GM12878 (cell line): ENCODE results near the gene CEND1. TPM values are rescaled to one million over a fixed set of nuclear protein-coding genes. Genes with fewer than 3 reads are reported as not detected.

ENCODE experiments used
- ATAC-seq: fragments of 200-7000 bp; cut with Tn5 transposase; 3 replicates; pipeline ENCODE4 v1.9.1; 2020; ENCODE audit warnings: mild to moderate bottlenecking, moderate library complexity
- BruUV-seq: library from RNA; stranded (reverse); fragments of 400-500 nt; replicated peaks from 2 replicates; lab custom pipeline; 2021; lab: Mats Ljungman, UMichigan
- CTCF ChIA-PET: fragments of 300-600 bp; sonication (Branson Sonifier 250); formaldehyde crosslinking; extraction: SDS; loops from one replicate; lab custom pipeline; 2021; ENCODE audit warnings: inconsistent platforms; lab: Yijun Ruan, JAX
- POLR2A ChIA-PET: fragments of 350-600 bp; formaldehyde crosslinking; extraction: SDS; loops from one replicate; lab custom pipeline; 2021; ENCODE audit warnings: inconsistent platforms; lab: Charles Lee
- RAD21 ChIA-PET: fragments of 300-600 bp; sonication (Branson Sonifier 250); formaldehyde crosslinking; loops from one replicate; lab custom pipeline; 2023; ENCODE audit warnings: antibody characterized with exemption; ENCODE audit not compliant: unreplicated experiment; lab: Charles Lee
- SMC1A ChIA-PET: fragments of 300-600 bp; sonication (Branson Sonifier 250); formaldehyde crosslinking; loops from one replicate; lab custom pipeline; 2023; ENCODE audit not compliant: unreplicated experiment, uncharacterized antibody; lab: Charles Lee
- DNase-seq: peaks from one replicate; pipeline ENCODE4 v3.0.0-alpha.2; 2011; ENCODE audit warnings: low read depth, low spot score
- FAIRE-seq: peaks from 3 replicates; lab custom pipeline; 2011; peaks lifted over from hg19 to GRCh38; lab: Jason Lieb, UNC
- H2AFZ ChIP-seq: 2 replicates; pipeline ENCODE4 v1.6.0; 2011; ENCODE audit warnings: low read depth, low read length, control low read depth; ENCODE audit not compliant: control insufficient read depth
- H3K27ac ChIP-seq: 2 replicates; pipeline ENCODE4 v1.5.1; 2011; ENCODE audit warnings: control low read depth; ENCODE audit not compliant: control insufficient read depth, insufficient read depth
- H3K27me3 ChIP-seq, 2 experiments: replicated peaks in 1 of 2; 2 replicates each; pipeline versions ENCODE4 v1.6.0 to v1.6.1; 2011; ENCODE audit warnings: low read length in 1 of 2; ENCODE audit not compliant: control insufficient read depth in 2 of 2, insufficient read depth in 2 of 2
- H3K36me3 ChIP-seq, 2 experiments: 2 replicates each; pipeline ENCODE4 v1.5.1; 2011; ENCODE audit warnings: low read length in 1 of 2; ENCODE audit not compliant: control insufficient read depth in 2 of 2, insufficient read depth in 2 of 2
- H3K4me1 ChIP-seq: 2 replicates; pipeline ENCODE4 v1.6.1; 2011; ENCODE audit warnings: mild to moderate bottlenecking, low read length, moderate library complexity, mixed read lengths; ENCODE audit not compliant: control insufficient read depth, insufficient read depth
- H3K4me2 ChIP-seq: 2 replicates; pipeline ENCODE4 v1.6.0; 2011; ENCODE audit warnings: control low read depth; ENCODE audit not compliant: control insufficient read depth, insufficient read depth
- H3K4me3 ChIP-seq: fragments of 200-600 bp; sonication (generic); 2 replicates; pipeline ENCODE4 v1.5.1; 2016
- H3K79me2 ChIP-seq: 2 replicates; pipeline ENCODE4 v1.6.0; 2011; ENCODE audit warnings: low read length; ENCODE audit not compliant: control insufficient read depth, insufficient read depth
- H3K9ac ChIP-seq: 2 replicates; pipeline ENCODE4 v1.8.0; 2011; ENCODE audit warnings: low read length, control low read depth, mixed read lengths; ENCODE audit not compliant: control insufficient read depth, insufficient read depth
- H3K9me3 ChIP-seq: replicated peaks from 3 replicates; pipeline ENCODE4 v1.5.1; 2011; ENCODE audit warnings: mild to moderate bottlenecking, low read length; ENCODE audit not compliant: control insufficient read depth, insufficient read depth
- H4K20me1 ChIP-seq: 2 replicates; pipeline ENCODE4 v1.6.0; 2011; ENCODE audit not compliant: control insufficient read depth, insufficient read depth
- CREM ChIP-seq: IDR thresholded peaks from 2 replicates; pipeline ENCODE4 v1.6.1; 2014; ENCODE audit warnings: antibody characterized with exemption, low read depth
- MYC ChIP-seq: IDR thresholded peaks from 2 replicates; pipeline ENCODE4 v1.6.1; 2011; ENCODE audit warnings: mild to moderate bottlenecking, low read length, moderate library complexity, inconsistent platforms; ENCODE audit not compliant: insufficient read depth, insufficient replicate concordance, insufficient read length, severe bottlenecking
- POLR2A ChIP-seq: IDR thresholded peaks from 2 replicates; pipeline ENCODE4 v1.6.1; 2011; ENCODE audit warnings: low read depth, mild to moderate bottlenecking, low read length
- SP1 ChIP-seq: IDR thresholded peaks from one replicate; pipeline ENCODE4 v1.6.1; 2011; ENCODE audit warnings: low read depth, low read length
- WGBS: methylation state at CpG from one replicate; pipeline ENCODE4 v1.1.6; 2016; ENCODE audit warnings: low lambda C conversion rate; ENCODE audit not compliant: insufficient replicate concordance, insufficient coverage; ENCODE audit errors: missing lambda C conversion rate; 5-methylcytosine and 5-hydroxymethylcytosine counted together
- in situ Hi-C: fragments of 300-500 bp; cut with MboI; formaldehyde crosslinking; loops from 9 replicates; pipeline ENCODE4 v1.14.3; 2018; ENCODE audit warnings: mixed read lengths
- intact Hi-C: fragments of 100-400 bp; cut with micrococcal nuclease; formaldehyde crosslinking; loops from one replicate; pipeline ENCODE4 v1.14.2; 2022; ENCODE audit not compliant: unreplicated experiment
- polyA plus RNA-seq, 11 experiments: library from polyadenylated mRNA; depleted of rRNA in 4 of 11; unstranded in 6 of 11; stranded (reverse) in 5 of 11; fragments of >200 nt; fragmentation: Nextera tagmentation in 4 of 11; fragmentation: Illumina TruSeq in 1 of 11; extraction: Ambion mirVana in 4 of 11; extraction: Trizol in 1 of 11; gene quantifications; 1 replicate in 1 of 11; 2 replicates in 10 of 11; pipeline versions ENCODE4 v1.2.1 to v1.2.3, GENCODE V29; 2011 to 2016; ENCODE audit warnings: inconsistent platforms in 2 of 11, missing spikeins in 2 of 11, low read depth in 1 of 11
- total RNA-seq, 4 experiments: library from RNA; depleted of rRNA in 3 of 4; stranded (reverse); fragments of >200 nt in 3 of 4; fragmentation: Illumina TruSeq in 1 of 4; extraction: Trizol in 1 of 4; gene quantifications; 2 replicates each; pipeline versions ENCODE4 v1.2.1 to v1.2.3, GENCODE V29; 2013 to 2021
- TF ChIP-seq, protein P1 (sequence below): IDR thresholded peaks from 2 replicates; pipeline ENCODE4 v1.6.1; 2012; ENCODE audit warnings: low read length, inconsistent platforms

The CEND1 gene
- total and polyA plus RNA-seq, 10 of the 15 experiments (the other 5 are each of a cell fraction or from before 2014, with no cell fraction given), result 0.31 to 13.6 (median 7.2) TPM; not detected in 1

DNA sequence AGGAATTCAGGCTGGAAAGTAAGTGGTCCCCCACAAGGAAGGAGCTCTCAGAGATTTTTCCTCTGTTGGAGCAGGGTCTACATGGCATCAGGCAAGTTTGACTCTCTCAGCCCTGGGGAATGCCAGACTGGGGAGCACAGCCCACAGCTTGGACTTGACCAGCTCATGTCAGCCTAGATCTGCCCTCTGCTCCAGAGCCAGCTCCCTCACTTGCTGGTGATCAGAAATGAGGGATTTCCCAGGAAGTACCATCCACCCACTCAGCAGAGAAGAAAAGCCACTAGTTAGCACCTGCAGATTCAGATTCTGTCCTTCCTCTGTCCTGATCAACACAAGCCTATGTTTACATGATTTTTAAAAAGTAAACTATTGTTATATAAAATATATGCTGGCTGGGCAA is 29.7 kb downstream of the CEND1 start:
- H3K79me2 ChIP-seq, result 0 out of 2 replicates have a peak, but pooled peaks cover 2% of the 10 kb centered on the region
- TF ChIP-seq CREM (no peak), POLR2A (0 out of 2 replicates have a peak, but pooled peaks have one; percentile 20)
- CTCF ChIA-PET, result interaction anchor here (1.6 kb wide), 1 partner anchor 11 kb away, joined by 5 read pairs; no protein-coding TSS in a partner anchor
- H3K27me3 ChIP-seq, result no peaks in the 10 kb centered on the region
- H3K4me3 ChIP-seq, result no peak overlapping the region
- no peaks in the 10 kb centered on the region for H3K9me3 ChIP-seq
- no peak overlapping the region for H3K4me2 ChIP-seq
- H4K20me1 ChIP-seq, result no peaks in the 10 kb centered on the region; the same call in 1 of the 2 replicates
- H3K4me1 ChIP-seq, result no peaks in the 10 kb centered on the region
- FAIRE-seq (no peak), ATAC-seq (no peak), DNase-seq (no peak)
- H2AFZ ChIP-seq, result no peak overlapping the region
- RAD21 ChIA-PET, result no interaction called here
- intact Hi-C loops, result no loop called here
- H3K36me3 ChIP-seq, result peaks cover 36 to 37% of the 10 kb centered on the region in 2 experiments; a peak in 3 of 4 replicates
- H3K27ac ChIP-seq, result no peak overlapping the region
- SMC1A ChIA-PET, result no interaction called here
- no peak overlapping the region for H3K9ac ChIP-seq
- POLR2A ChIA-PET, result no interaction called here
- BruUV-seq, result no TSS peak
- in situ Hi-C loops, result no loop called here

DNA sequence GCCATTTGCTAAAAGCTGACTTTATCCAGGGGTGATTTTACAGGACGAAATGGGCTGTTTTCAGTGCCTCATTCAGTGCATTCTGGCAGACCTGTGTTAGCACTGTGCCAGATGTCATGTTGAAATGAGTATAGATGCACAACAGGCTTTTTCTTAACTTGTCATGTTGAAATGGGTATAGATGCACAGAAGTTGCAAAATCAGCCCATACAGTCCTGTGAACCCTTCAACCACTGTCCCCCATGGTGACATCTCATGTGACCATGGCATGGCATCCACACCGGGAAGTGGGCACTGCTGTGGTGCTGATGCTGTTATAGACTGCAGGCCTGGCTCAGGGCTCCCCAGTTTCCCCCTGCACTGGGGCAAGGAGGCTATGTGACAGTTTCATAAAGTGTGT is 40.2 kb downstream of the CEND1 start:
- 0 out of 2 replicates have a peak overlapping the region, but pooled peaks have one; percentile 41 for H3K4me3 ChIP-seq
- no peaks in the 10 kb centered on the region; a peak in 1 of 4 replicates for H3K36me3 ChIP-seq
- H3K9me3 ChIP-seq, result no peaks in the 10 kb centered on the region
- intact Hi-C loops (loop anchor here (5.0 kb wide), 1 partner anchor 48 kb away; the partner anchor contains the start of gene SLC25A22), in situ Hi-C loops (no loop called here)
- ChIA-PET POLR2A (interaction anchor here (0.7 to 2.4 kb wide), 3 partner anchors 26 to 503 kb away, joined by 4 to 10 read pairs (median 4); no protein-coding TSS in a partner anchor), CTCF (interaction anchor here (0.7 to 1.4 kb wide), 4 partner anchors 10 to 54 kb away, joined by 3 to 5 read pairs (median 4); partner anchors contain the start of gene TMEM80), SMC1A (interaction anchor here (2.4 kb wide), 1 partner anchor 14 kb away, joined by 8 read pairs; no protein-coding TSS in a partner anchor), RAD21 (interaction anchor here (1.0 to 1.9 kb wide), 2 partner anchors 9 to 46 kb away, joined by 3 to 9 read pairs; no protein-coding TSS in a partner anchor)
- H3K27me3 ChIP-seq, result no peaks in the 10 kb centered on the region
- peak overlapping the region; percentile 95 for H3K4me2 ChIP-seq
- no peak for ATAC-seq
- no peak overlapping the region for H2AFZ ChIP-seq
- no peak for FAIRE-seq
- peaks cover 2% of the 10 kb centered on the region; the same call in 1 of the 2 replicates for H4K20me1 ChIP-seq
- peaks cover 52% of the 10 kb centered on the region for H3K79me2 ChIP-seq
- 81% methylated on average over 2 of the region's 2 CpGs for WGBS
- peaks cover 4% of the 10 kb centered on the region for H3K4me1 ChIP-seq
- no peak for DNase-seq
- H3K9ac ChIP-seq, result peak overlapping the region; percentile 5; the same call in 1 of the 2 replicates
- TF ChIP-seq, protein P1, sequence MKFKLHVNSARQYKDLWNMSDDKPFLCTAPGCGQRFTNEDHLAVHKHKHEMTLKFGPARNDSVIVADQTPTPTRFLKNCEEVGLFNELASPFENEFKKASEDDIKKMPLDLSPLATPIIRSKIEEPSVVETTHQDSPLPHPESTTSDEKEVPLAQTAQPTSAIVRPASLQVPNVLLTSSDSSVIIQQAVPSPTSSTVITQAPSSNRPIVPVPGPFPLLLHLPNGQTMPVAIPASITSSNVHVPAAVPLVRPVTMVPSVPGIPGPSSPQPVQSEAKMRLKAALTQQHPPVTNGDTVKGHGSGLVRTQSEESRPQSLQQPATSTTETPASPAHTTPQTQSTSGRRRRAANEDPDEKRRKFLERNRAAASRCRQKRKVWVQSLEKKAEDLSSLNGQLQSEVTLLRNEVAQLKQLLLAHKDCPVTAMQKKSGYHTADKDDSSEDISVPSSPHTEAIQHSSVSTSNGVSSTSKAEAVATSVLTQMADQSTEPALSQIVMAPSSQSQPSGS, result no peak
- no peak for TF ChIP-seq SP1
- no peak for TF ChIP-seq MYC
- H3K27ac ChIP-seq, result peak overlapping the region; percentile 14; the same call in 1 of the 2 replicates
- no TSS peak for BruUV-seq
